Endothelial cell of umbilical vein (primary cell): ENCODE data around the gene PNCK. TPM values are rescaled to one million over a fixed set of nuclear protein-coding genes. Genes with fewer than 3 reads are reported as not detected.

Experiments
- BruUV-seq: library from RNA; stranded (reverse); fragments of 400-500 nt; replicated peaks from 2 replicates; lab custom pipeline; 2021; lab: Mats Ljungman, UMichigan
- CTCF ChIA-PET: fragments of 300-600, 350-600 bp; sonication (Branson Sonifier 250); formaldehyde crosslinking; loops from one replicate; lab custom pipeline; 2021; ENCODE audit warnings: antibody characterized with exemption, inconsistent platforms; lab: Charles Lee
- POLR2A ChIA-PET: fragments of 300-600, 350-600 bp; sonication (Branson Sonifier 250); formaldehyde crosslinking; loops from one replicate; lab custom pipeline; 2021; ENCODE audit warnings: antibody characterized with exemption, inconsistent platforms; lab: Charles Lee
- DNase-seq: peaks from one replicate; pipeline ENCODE4 v3.0.0-alpha.2; 2011; ENCODE audit warnings: low read depth, low spot score
- FAIRE-seq: peaks from 2 replicates; lab custom pipeline; 2011; peaks lifted over from hg19 to GRCh38; lab: Jason Lieb, UNC
- H2AFZ ChIP-seq: 2 replicates; pipeline ENCODE4 v1.6.0; 2012; ENCODE audit warnings: low read depth, low read length, control low read depth, inconsistent platforms
- H3K27ac ChIP-seq: 2 replicates; pipeline ENCODE4 v1.5.1; 2011; ENCODE audit warnings: low read depth, mild to moderate bottlenecking, control low read depth, low read length, moderate library complexity; ENCODE audit not compliant: insufficient read depth
- H3K27me3 ChIP-seq, 2 experiments: 2 replicates each; pipeline versions ENCODE4 v1.6.0 to v1.6.1; 2011; ENCODE audit warnings: low read length in 2 of 2, mixed read lengths in 1 of 2; ENCODE audit not compliant: control insufficient read depth in 2 of 2, insufficient read depth in 2 of 2
- H3K36me3 ChIP-seq, 2 experiments: 2 replicates in 1 of 2; 3 replicates in 1 of 2; pipeline ENCODE4 v1.5.1; 2011; ENCODE audit warnings: low read length in 2 of 2, mild to moderate bottlenecking in 1 of 2, moderate library complexity in 1 of 2; ENCODE audit not compliant: control insufficient read depth in 2 of 2, insufficient read depth in 2 of 2; ENCODE audit errors: extremely low read depth in 1 of 2
- H3K4me1 ChIP-seq: 3 replicates; pipeline ENCODE4 v1.5.1; 2011; ENCODE audit warnings: mild to moderate bottlenecking, low read length; ENCODE audit not compliant: control insufficient read depth, insufficient read depth; ENCODE audit errors: extremely low read depth
- H3K4me2 ChIP-seq: 2 replicates; pipeline ENCODE4 v1.6.1; 2011; ENCODE audit warnings: low read length, control low read depth, mixed read lengths; ENCODE audit not compliant: insufficient read depth
- H3K4me3 ChIP-seq, 3 experiments: fragments of 200-600 bp in 1 of 3; sonication (generic), shearing (Covaris generic) in 1 of 3; replicated peaks in 1 of 3; 2 replicates each; pipeline ENCODE4 v1.5.1; 2011 to 2016; ENCODE audit warnings: control low read depth in 3 of 3, low read length in 3 of 3, mild to moderate bottlenecking in 2 of 3, inconsistent platforms in 1 of 3, low read depth in 1 of 3, moderate library complexity in 1 of 3; ENCODE audit not compliant: insufficient read depth in 1 of 3
- H3K79me2 ChIP-seq: 2 replicates; pipeline ENCODE4 v1.6.0; 2012; ENCODE audit warnings: low read length, inconsistent platforms; ENCODE audit not compliant: control insufficient read depth, insufficient read depth
- H3K9ac ChIP-seq: replicated peaks from 2 replicates; pipeline ENCODE3; 2011; ENCODE audit warnings: low read length, control low read depth; ENCODE audit not compliant: insufficient read depth; ENCODE audit errors: extremely low read depth
- H3K9me1 ChIP-seq: replicated peaks from 3 replicates; pipeline ENCODE4 v1.6.0; 2011; ENCODE audit warnings: mild to moderate bottlenecking, low read length; ENCODE audit not compliant: control insufficient read depth, insufficient read depth; ENCODE audit errors: extremely low read depth
- H3K9me3 ChIP-seq: replicated peaks from 2 replicates; pipeline ENCODE4 v1.5.1; 2012; ENCODE audit warnings: low read length, inconsistent platforms; ENCODE audit not compliant: control insufficient read depth, insufficient read depth
- H4K20me1 ChIP-seq: replicated peaks from 2 replicates; pipeline ENCODE3; 2011; ENCODE audit warnings: mild to moderate bottlenecking, low read length; ENCODE audit not compliant: control insufficient read depth, insufficient read depth; ENCODE audit errors: extremely low read depth
- CTCF ChIP-seq, 2 donors: IDR thresholded peaks; 1 replicate in 1 of 2; 2 replicates in 1 of 2; pipeline ENCODE4 v1.5.1; 2011; ENCODE audit warnings: low read length in 2 of 2, mild to moderate bottlenecking in 2 of 2, moderate library complexity in 2 of 2, control low read depth in 1 of 2, inconsistent platforms in 1 of 2, low read depth in 1 of 2; ENCODE audit not compliant: insufficient read depth in 1 of 2; ENCODE audit errors: extremely low read depth in 1 of 2
- EZH2 ChIP-seq: IDR thresholded peaks from 2 replicates; pipeline ENCODE4 v1.6.1; 2012; ENCODE audit warnings: borderline replicate concordance, low read depth, mild to moderate bottlenecking, moderate library complexity, low read length, inconsistent platforms; ENCODE audit not compliant: severe bottlenecking
- FOS ChIP-seq: IDR thresholded peaks from 2 replicates; pipeline ENCODE4 v1.6.1; 2011; ENCODE audit warnings: mild to moderate bottlenecking, low read length, moderate library complexity, borderline replicate concordance; ENCODE audit not compliant: insufficient read depth
- GATA2 ChIP-seq: IDR thresholded peaks from 2 replicates; pipeline ENCODE4 v1.7.0; 2011; ENCODE audit warnings: low read depth, mild to moderate bottlenecking, moderate library complexity, mixed read lengths, low read length; ENCODE audit not compliant: insufficient read length, insufficient read depth
- JUN ChIP-seq: IDR thresholded peaks from 2 replicates; pipeline ENCODE4 v1.6.1; 2011; ENCODE audit warnings: borderline replicate concordance, low read depth; ENCODE audit not compliant: insufficient read length, insufficient read depth
- MYC ChIP-seq: IDR thresholded peaks from one replicate; pipeline ENCODE4 v1.6.1; 2011; ENCODE audit warnings: mild to moderate bottlenecking, low read depth, low read length
- POLR2A ChIP-seq: IDR thresholded peaks from 2 replicates; pipeline ENCODE4 v1.6.1; 2012; ENCODE audit warnings: low read depth, mild to moderate bottlenecking, control low read depth, low read length
- POLR2AphosphoS5 ChIP-seq: IDR thresholded peaks from 2 replicates; pipeline ENCODE4 v1.6.1; 2012; ENCODE audit warnings: low read depth, mild to moderate bottlenecking, control low read depth, low read length, moderate library complexity; ENCODE audit not compliant: insufficient read depth
- dilution Hi-C: fragments of 300-500 bp; cut with MboI; formaldehyde crosslinking; loops from one replicate; pipeline ENCODE4 v1.15.0; 2019; ENCODE audit warnings: low sequenced_read_pairs; ENCODE audit not compliant: extremely low pct_ligation_motif_present
- intact Hi-C: fragments of 100-400 bp; cut with micrococcal nuclease; formaldehyde crosslinking; loops from one replicate; pipeline ENCODE4 v1.10.0; 2022
- polyA plus RNA-seq, 4 experiments: library from polyadenylated mRNA; depleted of rRNA in 3 of 4; stranded (reverse) in 3 of 4; unstranded in 1 of 4; fragments of >200 nt; gene quantifications; 2 replicates each; pipeline versions ENCODE4 v1.2.1 to v1.2.3, GENCODE V29; 2011 to 2012; ENCODE audit warnings: missing spikeins in 1 of 4
- total RNA-seq: library from RNA; stranded (reverse); gene quantifications from 2 replicates; pipeline ENCODE4 v1.2.3, GENCODE V29; 2021
- TF ChIP-seq, protein P1 (sequence below): IDR thresholded peaks from 2 replicates; pipeline ENCODE4 v1.6.1; 2011; ENCODE audit not compliant: insufficient read depth, insufficient read length

Gene PNCK
- total and polyA plus RNA-seq, 2 donors (not counting 3 experiments of a cell fraction or from before 2014, with no cell fraction given), result 0.12 TPM; not detected in 1

- Histone ChIP-seq H3K9me3 (no peaks in the 10 kb centered on the region), H4K20me1 (no peaks in the 10 kb centered on the region), H3K36me3 (no peaks in the 10 kb centered on the region), H3K9me1 (no peaks in the 10 kb centered on the region), H3K4me3 (no peak overlapping the region), H3K27me3 (peaks cover 44 to 46% of the 10 kb centered on the region in 2 experiments), H3K4me2 (no peak overlapping the region), H3K4me1 (no peaks in the 10 kb centered on the region), H3K9ac (no peak overlapping the region), H2AFZ (no peak overlapping the region), H3K27ac (no peak overlapping the region), H3K79me2 (no peaks in the 10 kb centered on the region)
- intact Hi-C loops (no loop called here), dilution Hi-C loops (no loop called here)
- FAIRE-seq (no peak), DNase-seq (no peak)
- ChIA-PET CTCF (no interaction called here), POLR2A (no interaction called here)
- BruUV-seq, result no TSS peak
- TF ChIP-seq, protein P1, sequence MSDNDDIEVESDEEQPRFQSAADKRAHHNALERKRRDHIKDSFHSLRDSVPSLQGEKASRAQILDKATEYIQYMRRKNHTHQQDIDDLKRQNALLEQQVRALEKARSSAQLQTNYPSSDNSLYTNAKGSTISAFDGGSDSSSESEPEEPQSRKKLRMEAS, result no peak
- TF ChIP-seq EZH2, result no peak
- no peak for TF ChIP-seq POLR2A
- no peak for TF ChIP-seq JUN
- TF ChIP-seq POLR2AphosphoS5, result no peak
- TF ChIP-seq MYC, result no peak
- no peak for TF ChIP-seq GATA2
- no peak for TF ChIP-seq CTCF (IDR thresholded peaks at IDR 0.05; ENCODE audit: extremely low read depth in 1 of 2, insufficient read depth in 1 of 2, low read depth in 1 of 2, low read length in 2 of 2)
- TF ChIP-seq FOS, result no peak
These were observed 31.5 kb downstream of the PNCK start for GRCh38 chrX:153642051-153642654.
